ENCODE measurements around the gene CST9L.

GRCh38 chr20:23534801-23535593 is 33.3 kb downstream of the CST9L start:
- TF ChIP-seq CTCF (conservative IDR thresholded peaks at IDR 0.05; ENCODE audit: low read depth, low read length) (no peak), EZH2 (IDR thresholded peaks at IDR 0.05; ENCODE audit: low read length, unreplicated experiment) (no peak)

All from PC-3 (cell line).